Mammary epithelial cell (primary cell): ENCODE results near the gene SLC43A2.

ENCODE experiments used
- EZH2 ChIP-seq: IDR thresholded peaks from 2 replicates; pipeline ENCODE4 v1.6.1; 2012; ENCODE audit warnings: low read length, inconsistent platforms, borderline replicate concordance
- TF ChIP-seq, protein P1 (sequence below), 2 donors: IDR thresholded peaks in 1 of 2; conservative IDR thresholded peaks in 1 of 2; 2 replicates each; pipeline ENCODE4 v1.5.1; 2011 to 2012; ENCODE audit warnings: inconsistent platforms in 2 of 2, low read length in 2 of 2, mild to moderate bottlenecking in 2 of 2, control low read depth in 1 of 2, low read depth in 1 of 2; ENCODE audit not compliant: insufficient read depth in 1 of 2; ENCODE audit errors: extremely low read depth in 1 of 2

DNA sequence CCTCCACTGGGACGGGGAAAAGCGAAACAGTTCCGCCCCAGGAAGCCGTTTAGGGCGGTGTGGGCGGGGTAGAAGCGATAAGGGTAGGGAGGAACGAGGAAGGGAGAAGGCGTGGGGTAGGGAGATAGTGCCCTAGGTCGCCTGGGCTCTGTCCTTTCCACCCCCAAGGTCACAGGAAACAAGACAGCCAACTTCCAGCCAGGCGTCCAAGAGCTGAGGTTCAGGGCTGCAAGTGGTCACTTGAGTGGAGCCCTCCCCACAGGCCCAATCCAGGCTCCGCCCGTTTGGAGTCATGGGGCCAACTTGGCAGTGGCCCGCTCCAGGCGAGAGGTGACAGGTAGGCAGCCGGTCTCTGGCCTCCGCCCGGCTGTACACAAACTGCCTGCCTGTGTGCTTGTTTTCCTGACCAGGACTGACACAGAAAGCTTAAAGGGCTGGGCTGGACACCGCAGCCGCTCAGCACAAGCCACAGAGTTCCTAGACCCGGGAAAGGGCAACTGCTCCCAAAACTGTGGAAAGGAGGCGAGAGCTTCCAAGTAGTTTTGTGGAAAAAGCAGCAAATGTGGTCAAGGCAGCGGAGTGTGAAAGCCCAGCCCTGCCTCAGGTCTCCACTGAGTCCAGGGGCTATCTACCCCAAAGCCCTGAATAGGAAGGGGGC, 21.3 kb upstream of the SLC43A2 start, which contains the start of gene RILP:
- TF ChIP-seq, protein P1, sequence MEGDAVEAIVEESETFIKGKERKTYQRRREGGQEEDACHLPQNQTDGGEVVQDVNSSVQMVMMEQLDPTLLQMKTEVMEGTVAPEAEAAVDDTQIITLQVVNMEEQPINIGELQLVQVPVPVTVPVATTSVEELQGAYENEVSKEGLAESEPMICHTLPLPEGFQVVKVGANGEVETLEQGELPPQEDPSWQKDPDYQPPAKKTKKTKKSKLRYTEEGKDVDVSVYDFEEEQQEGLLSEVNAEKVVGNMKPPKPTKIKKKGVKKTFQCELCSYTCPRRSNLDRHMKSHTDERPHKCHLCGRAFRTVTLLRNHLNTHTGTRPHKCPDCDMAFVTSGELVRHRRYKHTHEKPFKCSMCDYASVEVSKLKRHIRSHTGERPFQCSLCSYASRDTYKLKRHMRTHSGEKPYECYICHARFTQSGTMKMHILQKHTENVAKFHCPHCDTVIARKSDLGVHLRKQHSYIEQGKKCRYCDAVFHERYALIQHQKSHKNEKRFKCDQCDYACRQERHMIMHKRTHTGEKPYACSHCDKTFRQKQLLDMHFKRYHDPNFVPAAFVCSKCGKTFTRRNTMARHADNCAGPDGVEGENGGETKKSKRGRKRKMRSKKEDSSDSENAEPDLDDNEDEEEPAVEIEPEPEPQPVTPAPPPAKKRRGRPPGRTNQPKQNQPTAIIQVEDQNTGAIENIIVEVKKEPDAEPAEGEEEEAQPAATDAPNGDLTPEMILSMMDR (conservative IDR thresholded peaks at IDR 0.05 in 1 of 2, IDR thresholded peaks at IDR 0.05 in 1 of 2; ENCODE audit: extremely low read depth in 1 of 2, insufficient read depth in 1 of 2, low read depth in 1 of 2, low read length in 2 of 2): no peak
- TF ChIP-seq EZH2: no peak
